ENCODE data around the gene SLC2A13.
"Not testable (repeated sequence)": the region's sequence is repeated elsewhere in the genome, so short reads cannot be mapped to it uniquely, and the experiment has no call there.

The SLC2A13 gene

DNA sequence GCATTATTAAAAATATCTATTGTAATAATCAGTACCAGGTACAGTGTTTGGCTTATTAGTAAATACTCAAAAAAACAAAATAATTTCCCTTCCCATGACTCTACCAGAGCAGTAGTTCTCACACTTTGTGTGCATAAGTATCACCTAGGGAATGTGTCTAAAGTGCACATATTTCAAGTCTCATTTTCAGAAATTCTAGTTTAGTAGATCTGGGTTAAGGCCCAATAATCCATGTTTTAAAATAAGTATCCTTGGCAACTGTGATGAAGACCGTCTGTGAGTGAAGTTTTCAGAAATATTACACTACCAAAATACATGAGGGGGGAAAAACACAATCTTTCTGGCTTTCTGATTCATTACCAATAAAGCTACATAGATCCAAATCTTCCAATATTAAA lies 237.6 kb downstream of the SLC2A13 start:
- DNase-seq (ENCODE audit: low read depth in 2 of 2), result no peak

DNA sequence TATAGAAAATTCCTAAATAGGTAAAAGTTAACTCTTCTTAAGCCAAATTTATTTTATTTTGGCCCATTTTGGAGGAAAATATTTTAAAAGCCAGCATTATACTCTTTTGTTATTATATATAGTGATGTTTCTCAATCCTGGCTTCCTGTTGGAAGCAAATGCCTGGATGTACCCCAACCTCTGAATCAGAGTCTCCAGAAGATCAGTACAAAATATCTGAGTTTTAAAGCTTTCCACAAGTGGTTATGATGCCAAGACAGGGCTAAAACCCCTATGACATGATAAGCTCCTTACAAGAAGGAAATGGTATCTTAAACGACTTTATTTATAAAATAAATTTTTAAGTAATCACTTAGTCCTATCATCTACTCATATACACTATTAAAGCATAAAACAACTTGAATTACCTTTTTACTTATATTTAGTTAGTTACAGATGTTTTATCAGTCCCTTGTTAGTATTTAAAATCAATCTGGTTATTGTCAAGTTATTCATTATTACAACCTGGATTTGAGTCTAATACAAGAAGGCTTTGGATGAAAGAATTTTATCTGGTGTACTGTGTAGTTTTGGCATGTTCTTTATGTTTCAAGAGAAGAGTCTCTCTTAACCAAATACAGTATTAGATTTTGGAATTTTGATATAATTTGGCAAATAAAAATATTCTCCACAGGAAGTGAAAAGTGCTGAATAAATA lies 238.1 kb downstream of the SLC2A13 start:
- no peak for DNase-seq (ENCODE audit: low read depth in 2 of 2)

DNA sequence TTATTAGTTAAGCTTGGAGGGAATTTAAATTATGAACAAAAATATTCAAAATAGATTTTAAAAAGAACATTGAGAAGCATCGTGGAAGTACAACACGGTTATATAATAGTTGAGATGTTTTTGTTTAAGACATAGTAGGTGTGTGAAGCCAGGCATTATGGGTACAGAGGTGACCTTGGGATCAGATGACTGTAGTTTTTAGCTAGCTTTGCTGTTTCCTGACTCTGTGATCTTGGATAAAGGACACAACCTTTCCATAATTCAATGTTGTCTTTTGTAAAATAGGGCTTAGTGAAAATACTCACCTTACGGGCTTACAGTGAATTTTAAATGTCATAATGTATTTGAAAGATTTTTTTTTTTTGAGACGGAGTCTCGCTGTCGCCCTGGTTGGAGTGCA lies 239.7 kb downstream of the SLC2A13 start:
- no peak for DNase-seq (ENCODE audit: low read depth in 2 of 2)

DNA sequence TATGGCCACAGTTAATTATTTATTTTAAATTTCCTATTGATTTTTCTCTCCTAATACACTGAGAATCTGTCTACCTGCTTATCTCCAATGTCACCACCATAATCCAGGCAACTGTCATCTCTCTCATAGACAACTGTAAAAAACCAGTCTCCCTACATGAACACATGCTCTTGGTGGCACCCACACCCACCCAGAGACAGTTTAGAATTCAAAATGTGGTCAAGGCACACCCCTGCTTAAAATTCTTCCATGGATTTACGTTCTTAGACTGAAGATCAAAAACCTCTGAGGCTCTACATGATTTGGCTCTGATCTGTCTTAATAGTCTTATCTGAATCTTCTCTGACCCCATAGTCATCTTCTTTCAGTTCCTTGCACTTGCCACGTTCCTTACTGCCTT lies 245.2 kb downstream of the SLC2A13 start:
- DNase-seq (ENCODE audit: low read depth in 2 of 2), result no peak

DNA sequence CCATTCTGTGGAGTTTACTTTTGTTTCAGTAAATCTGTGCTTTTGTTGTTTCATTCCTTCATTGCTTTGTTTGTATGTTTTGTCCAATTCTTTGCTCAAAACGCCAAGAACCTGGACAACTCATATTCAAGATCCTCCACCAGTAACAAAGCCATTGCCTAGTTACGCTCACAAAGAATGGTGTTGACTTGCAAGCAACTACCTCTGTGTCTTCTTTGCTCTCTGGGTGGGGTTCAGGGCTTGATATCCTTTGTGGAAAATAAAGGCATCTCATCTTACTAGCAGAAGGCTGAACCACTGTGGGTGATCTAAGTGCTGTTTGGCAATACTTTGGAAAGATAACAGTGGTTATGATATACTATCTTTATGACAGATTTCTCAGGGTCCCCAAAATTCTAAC lies 252.9 kb downstream of the SLC2A13 start:
- DNase-seq (ENCODE audit: low read depth in 2 of 2), result no peak

DNA sequence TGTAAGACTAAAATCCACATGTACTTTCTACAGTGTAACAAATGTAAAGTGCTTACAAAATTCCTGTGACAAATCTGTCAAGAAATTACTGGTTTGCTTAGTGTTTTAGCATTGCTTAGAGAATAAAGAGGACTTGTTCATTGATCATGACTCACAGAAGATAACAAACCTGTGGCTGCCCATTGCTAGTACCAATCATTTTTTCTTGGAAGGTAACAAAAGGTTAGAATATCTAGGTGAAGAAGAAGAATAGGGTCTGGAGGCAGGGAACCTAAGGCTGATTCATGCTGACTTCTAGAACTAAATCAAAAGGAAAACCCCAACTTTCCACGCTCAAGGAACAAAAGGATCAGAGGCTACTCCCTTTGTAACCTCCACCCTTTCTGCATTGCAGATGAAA lies 253.5 kb downstream of the SLC2A13 start:
- DNase-seq (ENCODE audit: low read depth in 2 of 2), result no peak

DNA sequence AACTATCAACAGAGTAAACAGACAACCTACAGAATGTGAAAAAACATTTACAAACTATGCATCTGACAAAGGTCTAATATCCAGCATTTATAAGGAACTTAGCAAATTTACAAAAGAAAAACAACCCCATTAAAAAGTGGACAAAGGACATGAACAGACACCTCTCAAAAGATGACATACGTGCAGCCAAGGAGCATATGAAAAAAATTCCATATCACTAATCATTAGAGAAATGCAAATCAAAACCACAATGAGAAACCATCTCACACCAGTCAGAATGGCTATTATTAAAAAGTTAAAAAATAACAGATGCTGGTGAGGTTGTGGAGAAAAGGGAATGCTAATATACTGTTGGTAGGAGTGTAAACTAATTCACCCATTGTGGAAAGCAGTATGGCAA lies 257.7 kb downstream of the SLC2A13 start:
- not testable (repeated sequence) for DNase-seq (ENCODE audit: low read depth in 2 of 2)

DNA sequence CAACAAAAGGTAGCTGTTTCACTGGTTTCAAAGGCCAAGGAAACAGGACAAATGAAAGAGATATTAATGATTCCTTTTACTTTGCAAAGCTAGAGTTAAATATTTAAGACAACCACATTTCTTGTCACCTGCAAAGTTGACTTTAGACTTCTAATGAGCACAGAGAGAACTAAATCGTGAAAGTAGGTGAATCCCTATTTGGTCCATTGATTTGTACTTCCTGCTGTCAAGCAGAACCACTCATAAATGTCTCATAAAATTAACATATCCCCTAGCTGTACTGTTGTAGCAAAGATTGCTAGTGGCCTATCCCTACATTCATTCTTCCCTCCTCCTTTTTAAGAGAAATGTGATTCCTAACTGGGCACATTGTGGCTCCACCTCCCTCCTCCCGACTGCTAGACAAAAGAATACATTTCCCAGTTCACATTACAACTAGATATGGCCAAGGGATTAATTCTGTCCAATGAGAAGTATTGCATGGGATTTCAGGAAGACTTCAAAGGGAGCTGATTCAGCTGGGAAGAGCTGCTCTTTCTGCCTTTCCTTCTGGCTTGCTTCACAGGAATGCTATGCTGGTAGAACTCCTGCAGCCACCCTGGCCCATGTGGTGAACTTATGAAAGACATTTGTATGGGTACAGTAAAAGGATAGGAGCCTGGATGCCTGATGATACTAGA lies 258.8 kb downstream of the SLC2A13 start:
- DNase-seq (ENCODE audit: low read depth in 2 of 2), result no peak

DNA sequence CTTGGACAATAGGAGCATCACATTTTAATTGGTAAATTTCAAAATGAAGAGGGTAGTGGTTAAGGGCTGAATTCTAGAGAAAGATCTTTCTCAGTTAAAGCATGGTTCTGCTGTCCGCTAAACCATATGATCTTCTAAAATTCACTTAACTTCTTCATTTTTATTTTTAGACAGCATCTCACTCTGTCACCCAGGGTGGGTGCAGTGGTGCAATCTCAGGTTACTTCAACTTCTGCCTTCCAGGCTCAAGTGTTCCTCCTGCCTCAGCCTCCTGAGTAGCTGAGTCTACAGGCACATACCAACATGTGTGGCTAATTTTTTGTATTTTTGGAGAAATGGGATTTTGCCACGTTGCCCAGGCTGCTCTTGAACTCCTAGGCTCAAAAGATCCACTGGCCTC lies 259.6 kb downstream of the SLC2A13 start:
- DNase-seq (ENCODE audit: low read depth in 2 of 2), result no peak

DNA sequence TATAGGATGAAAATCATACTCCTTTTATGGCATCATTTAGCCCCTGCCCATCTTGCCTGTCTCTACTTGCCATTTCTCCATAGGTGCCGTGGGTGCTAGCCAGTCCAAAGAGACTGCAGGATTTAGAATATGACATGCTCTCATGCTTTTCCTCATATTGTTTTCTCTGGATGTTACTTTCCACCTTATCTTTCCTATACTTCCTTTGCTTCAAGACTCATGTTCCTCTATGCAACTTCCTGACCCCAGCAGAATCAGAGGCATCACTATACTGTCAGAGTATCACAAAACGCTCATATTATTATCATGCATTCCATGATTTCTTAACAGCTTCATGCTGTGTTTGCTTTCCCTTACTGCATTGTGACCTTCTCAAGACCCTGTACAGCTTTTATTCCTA lies 265.5 kb downstream of the SLC2A13 start:
- DNase-seq (ENCODE audit: low read depth in 2 of 2), result no peak

DNA sequence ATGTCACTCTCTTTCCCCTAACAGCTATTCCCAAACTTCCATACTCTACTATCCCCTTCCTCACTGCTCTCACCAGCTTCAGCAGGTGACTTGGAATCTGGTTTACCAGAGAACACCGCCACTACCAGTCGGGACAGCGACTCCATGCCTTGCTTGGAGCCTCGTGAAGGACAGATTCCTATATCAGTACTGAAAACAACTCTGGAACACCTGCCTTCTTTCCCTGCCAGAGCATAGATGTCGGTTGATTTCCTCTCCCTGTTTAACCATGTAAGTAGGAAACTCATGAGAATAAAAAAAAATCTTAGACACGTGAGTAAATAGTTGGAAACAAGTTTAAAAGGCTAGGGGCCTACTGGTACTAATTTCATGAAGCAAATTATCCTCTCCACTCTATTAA lies 266.8 kb downstream of the SLC2A13 start:
- no peak for DNase-seq (ENCODE audit: low read depth in 2 of 2)

DNA sequence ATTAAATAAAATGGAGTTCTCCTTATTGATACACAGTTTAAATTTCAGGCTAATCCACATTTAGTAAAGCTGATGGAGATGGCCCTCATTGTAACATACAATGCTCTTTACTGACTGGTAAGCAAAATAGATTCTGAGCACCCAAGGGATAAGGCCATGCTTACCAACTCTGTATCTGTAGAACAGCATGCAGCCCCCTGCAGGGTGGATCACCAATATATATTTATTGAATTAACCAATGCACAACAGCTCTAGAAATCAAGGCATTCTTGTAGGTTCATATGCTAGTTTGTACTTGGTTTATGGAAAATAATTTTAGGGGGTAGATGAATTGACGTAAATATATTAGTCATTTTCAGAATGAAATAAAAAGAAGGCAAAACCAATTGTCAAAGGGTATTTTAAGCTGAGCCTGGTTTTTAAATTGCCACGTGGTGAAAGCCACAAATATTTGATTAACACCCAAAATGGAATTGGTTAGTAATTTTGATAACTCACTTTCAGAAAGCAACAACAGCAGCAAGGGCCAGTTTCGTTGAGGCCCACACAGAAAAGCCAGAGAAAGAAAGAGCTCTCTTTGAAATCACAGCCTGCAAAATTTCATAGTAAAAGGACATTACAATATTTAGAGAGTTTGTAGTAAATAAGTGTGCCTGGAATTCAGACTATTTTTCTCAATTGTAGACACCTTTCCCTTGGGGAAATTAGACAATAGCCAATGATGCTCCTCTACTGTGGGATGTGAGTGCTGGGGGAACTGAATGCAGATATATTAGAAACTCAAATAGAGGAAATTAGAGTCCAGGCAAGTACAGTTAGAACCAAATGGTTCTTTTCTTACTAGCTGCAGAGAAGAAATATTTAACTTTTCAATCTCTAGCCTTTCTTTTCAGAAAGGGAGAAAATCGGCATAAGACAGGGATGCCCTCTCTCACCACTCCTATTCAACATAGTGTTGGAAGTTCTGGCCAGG lies 270.1 kb downstream of the SLC2A13 start:
- no peak for DNase-seq (ENCODE audit: low read depth in 2 of 2)

DNA sequence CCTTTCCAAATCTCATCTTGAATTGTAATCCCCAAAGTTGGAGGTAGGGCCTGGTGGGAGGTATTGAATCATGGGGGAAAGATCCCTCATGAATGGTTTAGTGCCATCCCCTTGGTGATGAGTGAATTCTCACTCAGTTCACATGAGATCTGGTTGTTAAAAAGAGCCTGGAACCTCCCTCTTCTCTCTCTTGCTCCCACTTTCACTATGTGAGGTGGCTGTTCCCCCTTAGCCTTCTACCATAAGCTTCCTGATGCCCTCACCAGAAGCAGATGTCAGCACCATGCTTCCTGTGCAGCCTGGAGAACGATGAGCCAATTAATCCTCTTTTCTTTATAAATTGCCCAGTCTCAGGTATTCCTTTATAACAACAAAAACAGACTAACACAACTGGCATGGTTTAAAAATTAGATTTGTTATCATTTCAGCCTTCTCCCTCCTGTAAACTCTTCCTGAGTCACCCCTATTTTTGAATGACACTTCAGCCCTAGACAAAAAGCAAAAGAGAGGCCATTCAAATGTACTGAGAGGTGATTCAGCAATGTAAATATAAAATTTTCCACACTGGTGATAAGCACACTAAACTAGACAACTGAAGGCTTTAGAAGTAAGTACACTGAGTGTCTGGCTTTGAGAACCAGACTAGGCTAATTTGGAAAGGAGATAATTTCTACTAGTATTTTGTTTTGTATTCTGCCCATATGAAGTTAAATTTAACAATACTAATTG lies 274.1 kb downstream of the SLC2A13 start:
- DNase-seq (ENCODE audit: low read depth in 2 of 2), result no peak

DNA sequence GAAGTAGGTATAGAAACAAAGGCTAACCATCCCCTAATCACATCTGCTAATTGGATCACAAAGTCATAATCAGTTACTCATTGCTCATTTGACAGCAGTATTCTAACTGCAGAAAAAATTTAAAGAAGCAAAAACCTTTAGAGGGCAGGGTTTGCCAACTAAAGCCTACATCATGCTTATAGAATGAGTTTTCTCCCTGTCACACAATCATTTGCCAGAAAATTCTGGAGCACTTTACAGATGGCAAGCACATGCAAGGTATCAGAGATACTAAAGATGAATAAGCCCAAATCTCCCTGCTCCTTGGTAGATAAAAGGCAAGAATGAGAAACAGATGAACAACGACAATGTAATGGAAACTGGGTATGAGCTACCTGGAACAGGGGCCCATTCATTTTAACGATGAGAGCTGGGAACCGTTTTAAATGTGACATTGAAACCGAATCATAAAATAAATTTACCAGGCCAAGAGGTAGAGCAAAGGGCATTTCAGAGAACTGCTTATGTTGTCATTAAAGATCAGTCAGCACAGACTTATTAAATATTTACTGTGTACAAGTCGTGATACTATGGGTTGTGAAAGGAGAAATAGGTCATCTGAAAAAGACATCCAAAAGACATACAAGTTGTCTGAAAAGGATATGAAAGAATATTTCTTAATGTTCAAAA lies 274.9 kb downstream of the SLC2A13 start:
- DNase-seq (ENCODE audit: low read depth in 2 of 2), result no peak

DNA sequence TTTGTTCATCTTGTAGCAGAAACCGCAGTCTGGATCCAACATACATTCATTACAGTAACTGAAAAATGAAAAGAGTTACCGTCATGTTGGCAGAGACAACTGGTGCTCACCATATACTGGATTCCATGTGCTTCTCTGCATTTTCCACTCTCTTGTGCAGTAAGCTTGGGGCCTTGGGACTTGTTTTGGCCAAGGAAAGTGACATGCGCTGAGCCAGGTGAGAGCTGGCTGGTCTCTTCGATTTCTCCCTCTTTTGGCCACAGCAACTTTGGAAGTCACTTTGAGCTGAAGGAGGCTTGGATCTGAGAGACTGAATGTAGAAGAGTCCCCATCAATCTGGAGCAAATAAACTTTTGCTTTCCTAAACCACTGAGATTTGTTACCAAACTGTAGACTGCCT lies 275.7 kb downstream of the SLC2A13 start:
- DNase-seq (ENCODE audit: low read depth in 2 of 2), result no peak

DNA sequence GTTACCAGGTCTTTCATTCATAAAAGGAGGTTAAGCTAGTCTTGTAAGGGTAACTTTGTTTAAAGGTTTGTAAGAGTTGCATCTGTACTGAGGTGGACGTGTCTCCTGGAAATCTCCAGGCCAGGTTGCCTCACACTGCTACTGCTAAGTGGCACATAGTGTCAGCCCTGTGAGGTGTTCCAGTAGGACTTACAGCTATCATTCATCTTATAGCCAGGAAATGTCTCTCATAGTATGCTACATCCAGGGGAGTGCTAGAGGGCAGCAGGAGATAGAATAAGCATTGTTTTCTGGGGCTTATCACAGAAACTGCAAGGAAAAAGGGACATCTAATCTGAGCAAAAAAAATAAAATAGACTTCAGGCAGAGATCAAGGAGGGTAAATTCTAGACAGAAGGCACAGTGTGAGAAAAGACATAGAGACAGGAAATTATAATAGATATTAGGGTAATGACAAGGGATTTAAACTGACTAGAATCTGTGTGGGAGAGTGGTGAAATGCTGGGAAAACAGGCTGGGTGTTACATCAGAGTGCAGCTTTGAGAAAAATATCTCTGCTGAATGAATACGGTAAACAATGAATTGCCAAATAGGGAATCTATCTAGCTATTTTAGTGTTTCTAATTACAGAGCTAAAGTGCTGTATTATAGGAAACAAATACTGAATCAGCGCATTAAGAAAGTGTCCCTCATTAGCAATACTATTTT lies 281.2 kb downstream of the SLC2A13 start:
- DNase-seq (ENCODE audit: low read depth in 2 of 2), result no peak

DNA sequence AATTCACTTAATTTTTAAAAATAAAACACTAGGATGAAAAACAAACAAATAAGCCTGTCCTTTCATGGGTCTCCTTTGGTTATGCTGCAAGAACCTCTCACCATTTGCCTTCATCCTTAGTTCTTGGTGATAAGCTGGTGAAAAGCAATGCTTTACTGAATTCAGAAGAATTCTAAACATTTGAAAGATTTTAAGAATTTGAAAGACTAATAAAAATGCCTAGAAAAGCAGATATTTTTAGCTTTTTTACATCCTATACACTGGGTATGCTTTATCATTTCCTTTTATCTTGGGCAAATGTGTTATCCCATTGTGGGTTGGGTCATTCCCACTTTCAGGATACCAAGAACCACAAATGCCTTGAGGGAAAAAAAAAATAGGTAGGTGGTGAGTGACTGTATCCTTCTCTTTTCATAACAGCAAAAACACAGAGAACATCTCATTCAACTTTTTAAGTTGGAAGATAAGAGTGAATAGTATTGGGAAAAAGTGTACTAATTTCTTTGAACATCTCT lies 289.2 kb downstream of the SLC2A13 start:
- no peak for DNase-seq (ENCODE audit: low read depth in 2 of 2)

DNA sequence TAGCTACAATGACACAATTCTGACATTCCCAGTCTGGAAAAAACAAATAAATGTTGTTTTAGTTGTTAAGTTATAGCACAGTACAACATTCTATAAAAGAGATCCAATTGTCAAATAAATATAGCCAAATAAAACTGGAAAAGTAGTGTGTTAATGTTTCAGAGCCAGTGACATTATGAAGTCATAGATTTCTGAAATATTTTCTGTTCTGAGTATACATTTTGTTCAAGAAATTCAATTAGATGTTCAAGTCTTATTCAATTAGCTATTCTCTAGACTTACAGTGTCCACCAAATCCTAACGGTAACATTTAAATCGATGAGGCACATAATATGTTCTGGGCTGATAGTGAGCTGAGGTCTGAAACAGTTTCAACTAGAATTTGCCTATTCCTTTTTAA lies 290.1 kb downstream of the SLC2A13 start:
- no peak for DNase-seq (ENCODE audit: low read depth in 2 of 2)

DNA sequence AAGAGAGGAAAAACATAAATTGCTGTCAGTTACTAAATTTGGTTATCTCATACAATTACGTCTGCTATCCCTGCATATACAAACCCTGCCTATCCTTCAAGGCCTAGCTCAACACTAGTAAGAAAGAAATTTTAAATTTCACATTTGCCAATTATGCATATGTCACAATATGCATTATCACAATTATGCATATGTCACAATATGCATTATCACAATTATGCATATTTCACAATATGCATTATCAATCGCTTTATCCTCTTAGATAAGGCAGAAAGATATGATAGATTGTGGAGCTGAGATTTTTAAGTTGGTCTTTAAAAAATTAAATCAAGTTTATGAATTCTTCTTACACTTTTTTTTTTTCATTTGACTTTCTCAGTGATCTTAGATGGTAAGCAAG lies 291.3 kb downstream of the SLC2A13 start:
- no peak for DNase-seq (ENCODE audit: low read depth in 2 of 2)

DNA sequence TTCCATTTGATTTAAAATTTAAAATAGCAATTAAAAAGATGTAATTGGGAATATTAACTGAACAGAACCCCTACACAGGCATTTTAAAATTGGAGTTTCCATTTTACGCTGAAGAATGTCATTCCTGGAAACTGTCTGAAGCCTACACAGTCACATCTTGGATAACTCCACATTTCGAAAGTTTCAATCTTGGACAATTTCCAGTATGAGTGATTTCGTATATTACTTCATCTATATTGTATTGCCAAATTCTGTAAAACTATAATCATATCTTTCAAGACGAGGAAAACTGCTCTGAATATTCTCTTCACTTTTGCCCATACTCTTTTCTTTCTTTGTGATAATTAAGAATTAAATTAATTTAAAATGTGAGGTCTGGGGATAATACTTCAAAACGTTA lies 292.1 kb downstream of the SLC2A13 start:
- no peak for DNase-seq (ENCODE audit: low read depth in 2 of 2)
